HG02840 (cell line): ENCODE results near the gene CBARP.

Experiments
- ATAC-seq: cut with Tn5 transposase; IDR thresholded peaks from one replicate; pipeline ENCODE4 v1.9.1; 2021; ENCODE audit warnings: mild to moderate bottlenecking, moderate library complexity, moderate number of reproducible peaks; ENCODE audit not compliant: unreplicated experiment, low FRiP score

The CBARP gene

GRCh38 chr19:1275976-1276627 lies 38.3 kb upstream of the CBARP start:
- peak; percentile 0 for ATAC-seq

GRCh38 chr19:1275260-1275975 lies 37.6 kb upstream of the CBARP start, which contains the start of gene FAM174C:
Gene FAM174C, plus strand, starts transcription at chr19:1275530. Its CDS starts 20 bp downstream, at chr19:1275550.
- ATAC-seq: peak; percentile 78

- no peak for ATAC-seq
Observed at GRCh38 chr19:1274852-1275259, 37.1 kb upstream of the CBARP start.

GRCh38 chr19:1274081-1274851 lies 36.5 kb upstream of the CBARP start:
- ATAC-seq: no peak

- ATAC-seq: no peak
Observed at GRCh38 chr19:1273263-1274041, 35.6 kb upstream of the CBARP start.

GRCh38 chr19:1272423-1273262 lies 34.8 kb upstream of the CBARP start:
- no peak for ATAC-seq

GRCh38 chr19:1271528-1272422 lies 34.0 kb upstream of the CBARP start:
- no peak for ATAC-seq

- no peak for ATAC-seq
Observed at GRCh38 chr19:1270854-1271527, 33.2 kb upstream of the CBARP start.

- ATAC-seq: no peak
Observed at GRCh38 chr19:1270213-1270853, 32.5 kb upstream of the CBARP start.

- ATAC-seq: peak; percentile 32
Observed at GRCh38 chr19:1269478-1270212, 31.8 kb upstream of the CBARP start.

GRCh38 chr19:1269065-1269477 lies 31.3 kb upstream of the CBARP start, which contains the start of gene CIRBP:
Gene CIRBP, plus strand, starts transcription at chr19:1269332. Its CDS starts 1,602 bp downstream, at chr19:1270934.
- peak; percentile 55 for ATAC-seq

GRCh38 chr19:1268226-1269064 lies 30.6 kb upstream of the CBARP start:
- no peak for ATAC-seq

GRCh38 chr19:1267477-1268225 lies 29.8 kb upstream of the CBARP start:
- no peak for ATAC-seq

- peak; percentile 9 for ATAC-seq
Observed at GRCh38 chr19:1266916-1267476, 29.2 kb upstream of the CBARP start.
